ENCODE measurements around the gene DOLPP1. TPM values are rescaled to one million over a fixed set of nuclear protein-coding genes. Genes with fewer than 3 reads are reported as not detected.

The DOLPP1 gene
- total RNA-seq, 1 experiment from 2014 or later = 16.1 TPM

GRCh38 chr9:129131300-129132145 is 50.6 kb downstream of the DOLPP1 start:
- Mint-ChIP-seq H3K9me3 (ENCODE audit: low read depth, unreplicated experiment) (no peaks in the 10 kb centered on the region), H3K4me3 (ENCODE audit: low read depth, unreplicated experiment) (no peak overlapping the region)

GRCh38 chr9:129133082-129133481 is 52.2 kb downstream of the DOLPP1 start:
- CTCF ChIA-PET = interaction anchor here (0.6 kb wide), 1 partner anchor 349 kb away, joined by 3 read pairs; no protein-coding TSS in a partner anchor
- no peaks in the 10 kb centered on the region for H3K9me3 Mint-ChIP-seq (ENCODE audit: low read depth, unreplicated experiment)
- intact Hi-C loops (cut with micrococcal nuclease; ENCODE audit: unreplicated experiment) = loop anchor here (10.0 kb wide), 1 partner anchor 642 kb away; no protein-coding TSS in a partner anchor
- H3K36me3 Mint-ChIP-seq (ENCODE audit: insufficient read depth, unreplicated experiment) = peaks cover 14% of the 10 kb centered on the region
- no TSS peak for BruUV-seq (replicated peaks)
- no peaks in the 10 kb centered on the region for H3K4me1 Mint-ChIP-seq (ENCODE audit: low read depth, unreplicated experiment)
- no peak overlapping the region for H3K4me3 Mint-ChIP-seq (ENCODE audit: low read depth, unreplicated experiment)
- H3K27me3 Mint-ChIP-seq (ENCODE audit: unreplicated experiment) = no peaks in the 10 kb centered on the region
- H3K27ac Mint-ChIP-seq (ENCODE audit: unreplicated experiment) = no peak overlapping the region
- TF ChIP-seq CTCF (IDR thresholded peaks at IDR 0.05; ENCODE audit: unreplicated experiment) = no peak
- no peak for DNase-seq

More at GRCh38 chr9:129131300-129132145, 50.6 kb downstream of the DOLPP1 start:
- intact Hi-C loops (cut with micrococcal nuclease; ENCODE audit: unreplicated experiment) = loop anchor here (10.0 kb wide), 1 partner anchor 643 kb away; no protein-coding TSS in a partner anchor
- Mint-ChIP-seq H3K36me3 (ENCODE audit: insufficient read depth, unreplicated experiment) (peaks cover 5% of the 10 kb centered on the region), H3K27ac (ENCODE audit: unreplicated experiment) (no peak overlapping the region), H3K27me3 (ENCODE audit: unreplicated experiment) (no peaks in the 10 kb centered on the region), H3K4me1 (ENCODE audit: low read depth, unreplicated experiment) (no peaks in the 10 kb centered on the region)
- peak; percentile 94 for TF ChIP-seq CTCF (IDR thresholded peaks at IDR 0.05; ENCODE audit: unreplicated experiment)
- CTCF ChIA-PET = interaction anchor here (0.6 to 1.5 kb wide), 13 partner anchors 8 to 606 kb away, joined by 3 to 22 read pairs (median 3); partner anchors contain the start of genes DOLPP1 and NTMT1
- BruUV-seq (replicated peaks) = no TSS peak
- peak; percentile 81 for DNase-seq

- H3K36me3 Mint-ChIP-seq (ENCODE audit: insufficient read depth, unreplicated experiment) = peaks cover 30% of the 10 kb centered on the region
- H3K27me3 Mint-ChIP-seq (ENCODE audit: unreplicated experiment) = no peaks in the 10 kb centered on the region
- no peak for DNase-seq
- BruUV-seq (replicated peaks) = no TSS peak
- H3K4me3 Mint-ChIP-seq (ENCODE audit: low read depth, unreplicated experiment) = no peak overlapping the region
- H3K27ac Mint-ChIP-seq (ENCODE audit: unreplicated experiment) = no peak overlapping the region
- TF ChIP-seq CTCF (IDR thresholded peaks at IDR 0.05; ENCODE audit: unreplicated experiment) = no peak
- H3K4me1 Mint-ChIP-seq (ENCODE audit: low read depth, unreplicated experiment) = peaks cover 12% of the 10 kb centered on the region
- intact Hi-C loops (cut with micrococcal nuclease; ENCODE audit: unreplicated experiment) = loop anchor here (10.0 kb wide), 1 partner anchor 639 kb away; no protein-coding TSS in a partner anchor
- H3K9me3 Mint-ChIP-seq (ENCODE audit: low read depth, unreplicated experiment) = no peaks in the 10 kb centered on the region
- CTCF ChIA-PET = no interaction called here
These were observed 54.6 kb downstream of the DOLPP1 start for GRCh38 chr9:129135476-129135875.

- TF ChIP-seq CTCF (IDR thresholded peaks at IDR 0.05; ENCODE audit: unreplicated experiment) = no peak
- CTCF ChIA-PET = interaction anchor here (1.1 to 1.5 kb wide), 2 partner anchors 198 to 472 kb away, joined by 3 to 4 read pairs; no protein-coding TSS in a partner anchor
- intact Hi-C loops (cut with micrococcal nuclease; ENCODE audit: unreplicated experiment) = loop anchor here (10.0 kb wide), 1 partner anchor 638 kb away; no protein-coding TSS in a partner anchor
- no peaks in the 10 kb centered on the region for H3K9me3 Mint-ChIP-seq (ENCODE audit: low read depth, unreplicated experiment)
- no TSS peak for BruUV-seq (replicated peaks)
- H3K4me1 Mint-ChIP-seq (ENCODE audit: low read depth, unreplicated experiment) = peaks cover 12% of the 10 kb centered on the region
- no peak overlapping the region for H3K27ac Mint-ChIP-seq (ENCODE audit: unreplicated experiment)
- no peak overlapping the region for H3K4me3 Mint-ChIP-seq (ENCODE audit: low read depth, unreplicated experiment)
- H3K36me3 Mint-ChIP-seq (ENCODE audit: insufficient read depth, unreplicated experiment) = peaks cover 30% of the 10 kb centered on the region
- DNase-seq = no peak
- no peaks in the 10 kb centered on the region for H3K27me3 Mint-ChIP-seq (ENCODE audit: unreplicated experiment)
These were observed 55.6 kb downstream of the DOLPP1 start for GRCh38 chr9:129136446-129137035.
